SH-SY5Y (cell line): ENCODE data around the gene ROBO1.
A peak's percentile ranks its signal among the peaks of the same experiment; 100 is the strongest.

Experiments
- GATA2 ChIP-seq: IDR thresholded peaks from 2 replicates; pipeline ENCODE4 v1.6.1; 2011; ENCODE audit warnings: mild to moderate bottlenecking, low read depth, low read length
- GATA3 ChIP-seq: IDR thresholded peaks from 2 replicates; pipeline ENCODE4 v1.6.1; 2011; ENCODE audit warnings: low read depth, mild to moderate bottlenecking, low read length, moderate library complexity

Gene ROBO1

DNA sequence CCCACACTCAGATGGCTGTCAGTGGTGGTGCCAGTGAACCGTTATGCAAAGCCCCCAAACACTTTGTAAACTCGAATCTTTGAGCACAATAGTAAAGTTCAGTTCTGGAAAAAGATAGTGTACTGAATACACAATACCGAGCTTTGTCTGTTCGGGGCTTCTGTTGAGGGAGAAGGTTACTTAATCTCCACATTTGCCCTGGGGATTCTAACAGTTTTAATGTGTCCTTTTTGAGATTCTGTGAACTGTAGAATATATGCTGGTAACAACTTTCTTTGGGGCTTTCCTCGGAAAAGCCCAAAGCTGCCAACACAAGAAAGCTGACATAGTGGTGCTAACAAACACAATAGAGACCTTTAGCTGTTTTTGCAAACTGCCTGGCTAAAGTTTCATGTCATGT is 686.5 kb downstream of the ROBO1 start:
- no peak for TF ChIP-seq GATA2
- TF ChIP-seq GATA3 = no peak

DNA sequence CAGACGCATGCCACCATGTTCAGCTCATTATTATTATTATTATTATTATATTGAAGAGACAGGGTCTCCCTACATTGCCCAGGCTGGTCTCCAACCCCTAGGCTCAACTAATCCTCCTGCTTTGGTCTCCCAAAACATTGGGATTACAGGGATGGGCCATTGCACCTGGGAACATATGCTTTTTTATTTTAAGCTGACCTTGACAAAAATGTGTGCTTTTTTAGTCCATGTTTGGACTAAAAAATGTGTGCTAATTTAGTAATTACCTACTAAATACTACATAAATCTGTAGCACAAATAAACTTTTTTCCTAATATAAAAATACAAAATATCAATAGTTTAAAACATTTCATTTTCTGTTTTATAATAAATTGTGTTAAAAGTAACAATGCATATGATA is 693.2 kb downstream of the ROBO1 start:
- TF ChIP-seq GATA3 (no peak), GATA2 (no peak)

DNA sequence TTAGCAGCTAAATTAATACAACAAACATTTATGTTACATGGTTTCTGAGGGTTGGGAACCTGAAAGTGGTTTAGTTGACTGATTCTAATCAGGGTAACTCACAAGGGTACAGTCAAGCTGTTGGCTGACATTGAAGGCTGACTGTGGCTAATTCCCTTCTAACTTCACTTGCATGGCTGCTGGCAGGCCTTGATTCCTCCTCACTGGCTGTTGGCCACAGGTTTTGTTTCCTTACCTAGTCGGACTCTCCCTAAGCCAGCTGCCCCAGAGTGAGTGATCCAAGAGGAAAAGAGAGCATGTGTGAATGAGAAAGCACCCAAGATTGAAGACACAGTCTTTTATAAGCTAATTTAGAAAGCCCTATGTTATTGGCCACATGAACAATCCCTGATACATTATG is 700.1 kb downstream of the ROBO1 start:
- TF ChIP-seq GATA2 (no peak), GATA3 (no peak)

DNA sequence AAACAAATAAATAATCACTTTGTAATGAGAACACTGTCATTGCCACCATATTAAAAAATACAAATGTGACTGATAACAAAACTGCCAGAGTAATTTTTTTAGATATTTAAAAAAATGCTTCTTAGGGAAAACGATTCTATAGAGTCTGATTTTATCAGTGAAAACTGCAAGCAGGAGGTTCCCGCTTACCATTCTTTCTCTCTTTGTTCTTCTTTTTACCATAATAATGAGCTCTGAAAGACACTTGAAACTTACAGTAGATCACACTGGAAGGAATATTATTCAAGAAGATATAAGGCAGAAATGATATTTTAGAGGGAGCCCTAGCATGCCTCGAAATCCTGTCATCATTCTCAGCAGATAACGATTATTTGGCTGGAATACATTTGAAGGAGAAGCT is 701.3 kb downstream of the ROBO1 start:
- TF ChIP-seq GATA2 = no peak
- no peak for TF ChIP-seq GATA3

DNA sequence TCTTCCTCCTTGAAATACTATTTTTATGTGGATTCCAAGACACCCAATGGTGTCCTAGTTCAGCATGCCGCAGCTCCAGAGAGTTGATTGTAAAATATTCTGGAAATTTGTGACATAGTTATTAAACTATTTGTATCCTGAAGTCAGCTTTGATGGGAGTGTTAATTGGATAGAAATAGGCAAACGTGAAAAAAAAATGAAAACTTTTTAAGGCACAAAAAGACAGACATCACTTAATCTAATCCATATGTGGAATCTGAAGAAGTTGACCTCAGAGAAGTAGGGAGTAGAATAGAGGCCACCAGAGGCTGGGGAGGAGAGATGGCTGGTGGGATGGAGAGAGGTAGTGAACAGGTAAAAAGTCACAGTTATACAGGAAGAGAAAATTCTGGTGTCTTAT is 704.2 kb downstream of the ROBO1 start:
- TF ChIP-seq GATA3 (no peak), GATA2 (no peak)

DNA sequence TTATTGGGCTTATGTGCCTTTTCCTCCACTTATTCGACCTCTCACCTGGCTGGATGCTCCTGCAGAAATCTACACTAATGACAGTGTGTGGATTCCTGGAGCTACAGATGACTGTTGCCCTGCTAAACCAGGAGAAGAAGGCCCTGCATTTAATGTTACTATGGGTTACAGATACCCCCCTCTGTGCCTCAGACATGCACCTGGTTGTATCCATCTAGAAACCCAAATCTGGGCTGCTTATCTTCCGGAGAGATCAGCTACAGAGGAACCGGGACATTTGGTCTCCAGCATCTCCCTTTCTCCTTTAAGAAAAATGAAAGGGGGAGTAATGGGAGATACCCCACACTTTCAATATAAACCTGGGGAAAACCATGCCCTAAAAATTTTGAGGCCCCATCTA is 710.0 kb downstream of the ROBO1 start:
- no peak for TF ChIP-seq GATA3
- TF ChIP-seq GATA2 = no peak

DNA sequence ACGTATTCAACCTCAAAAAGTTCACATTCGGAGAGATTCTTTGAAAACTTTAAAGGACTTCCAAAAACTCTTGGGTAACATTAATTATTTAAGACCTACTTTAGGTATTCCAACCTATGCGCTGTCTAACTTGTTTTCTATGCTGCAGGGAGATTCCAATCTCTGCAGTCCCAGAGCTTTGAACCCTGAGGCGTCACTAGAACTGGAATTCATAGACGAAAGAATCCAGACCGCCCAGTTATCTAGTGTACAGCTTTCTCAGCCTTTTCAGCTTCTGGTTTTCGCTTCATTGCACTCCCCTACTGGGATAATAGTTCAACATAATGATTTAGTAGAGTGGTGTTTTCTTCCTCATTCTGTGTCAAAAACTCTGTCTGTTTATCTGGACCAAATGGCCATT is 711.3 kb downstream of the ROBO1 start:
- no peak for TF ChIP-seq GATA3
- peak; percentile 37; the same call in 1 of the 2 replicates for TF ChIP-seq GATA2

DNA sequence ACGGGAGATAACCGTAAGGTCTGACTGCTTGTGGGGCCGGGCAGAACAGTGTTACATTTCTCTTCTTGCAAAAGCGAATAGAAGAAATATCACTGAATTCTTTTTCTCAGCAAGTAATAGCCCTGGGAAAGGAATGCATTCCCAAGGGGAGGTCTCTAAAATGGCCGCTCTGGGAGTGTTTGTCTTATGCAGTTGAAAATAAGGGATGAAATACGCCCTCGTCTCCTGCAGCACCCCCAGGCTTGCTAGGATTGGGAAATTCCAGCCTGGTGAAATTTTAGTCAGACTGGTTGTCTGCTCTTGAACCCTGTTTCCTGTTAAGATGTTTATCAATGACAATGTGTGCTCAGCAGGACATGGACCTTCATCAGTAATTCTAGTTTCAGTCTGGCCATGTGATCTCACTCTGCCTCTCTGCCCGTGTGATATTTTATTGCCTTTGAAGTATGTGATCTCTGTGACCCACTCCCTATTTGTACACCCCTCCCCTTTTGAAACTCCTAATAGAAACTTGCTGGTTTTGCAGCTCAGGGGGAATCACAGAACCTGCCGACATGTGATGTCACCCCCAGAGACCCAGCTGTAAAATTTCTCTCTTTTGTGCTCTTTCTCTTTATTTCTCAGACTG is 715.6 kb downstream of the ROBO1 start:
- TF ChIP-seq GATA3 (no peak), GATA2 (no peak)

DNA sequence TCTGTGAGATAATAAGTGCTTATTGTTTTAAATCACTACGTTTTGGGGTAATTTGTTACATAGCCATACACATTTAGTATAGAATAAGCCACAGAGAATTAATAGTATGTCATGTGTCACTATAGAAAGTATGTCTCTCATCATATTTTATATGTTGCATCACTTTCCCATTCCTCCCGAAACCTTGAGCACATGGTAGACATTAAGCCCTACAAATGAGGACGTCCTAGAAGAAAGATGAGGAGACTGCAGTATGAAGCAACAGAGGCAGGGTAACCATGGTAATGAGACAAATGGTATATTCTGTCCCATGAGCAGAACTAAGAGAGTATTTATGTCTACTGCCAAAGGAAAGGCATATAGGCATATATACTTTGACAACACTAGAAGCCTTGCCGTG is 720.2 kb downstream of the ROBO1 start:
- TF ChIP-seq GATA2 (no peak), GATA3 (no peak)

DNA sequence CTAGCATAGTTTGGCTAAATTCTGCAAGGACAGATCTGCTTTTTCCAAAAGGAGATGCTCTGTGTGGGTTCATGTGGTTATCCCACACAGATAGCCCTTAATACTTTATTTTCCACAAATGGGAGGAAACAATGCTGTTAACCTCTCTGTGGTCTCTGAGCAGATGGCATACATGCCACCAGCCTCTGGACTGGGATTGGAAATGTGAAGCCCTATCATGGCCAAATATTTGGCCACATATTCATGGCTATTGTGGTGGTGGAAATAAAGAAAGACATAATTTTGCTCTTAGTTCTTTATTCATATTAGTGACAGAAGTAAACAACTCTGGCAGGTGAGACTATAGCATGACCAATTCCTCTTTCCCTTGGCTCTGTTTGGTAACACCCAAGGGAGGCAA is 726.2 kb downstream of the ROBO1 start:
- no peak for TF ChIP-seq GATA3
- no peak for TF ChIP-seq GATA2

DNA sequence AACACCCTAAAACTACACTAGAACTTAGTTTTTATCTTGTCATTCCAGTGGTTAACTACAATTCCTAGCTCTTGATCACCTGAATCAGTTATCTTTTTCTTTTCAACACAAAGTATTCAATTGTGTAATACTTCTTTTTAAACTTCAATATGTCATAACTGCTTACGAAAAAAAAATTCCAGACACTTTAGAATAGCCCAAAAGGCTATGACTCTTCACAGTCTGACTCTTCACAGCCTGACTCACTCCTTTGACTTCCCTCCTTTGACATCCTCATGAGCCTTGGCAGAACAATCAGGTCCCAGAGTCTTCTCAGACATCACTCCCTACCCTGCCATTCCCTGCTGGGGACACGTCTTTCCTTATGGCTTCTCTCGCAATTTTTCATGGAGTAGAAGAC is 727.1 kb downstream of the ROBO1 start:
- no peak for TF ChIP-seq GATA2
- TF ChIP-seq GATA3 = no peak

DNA sequence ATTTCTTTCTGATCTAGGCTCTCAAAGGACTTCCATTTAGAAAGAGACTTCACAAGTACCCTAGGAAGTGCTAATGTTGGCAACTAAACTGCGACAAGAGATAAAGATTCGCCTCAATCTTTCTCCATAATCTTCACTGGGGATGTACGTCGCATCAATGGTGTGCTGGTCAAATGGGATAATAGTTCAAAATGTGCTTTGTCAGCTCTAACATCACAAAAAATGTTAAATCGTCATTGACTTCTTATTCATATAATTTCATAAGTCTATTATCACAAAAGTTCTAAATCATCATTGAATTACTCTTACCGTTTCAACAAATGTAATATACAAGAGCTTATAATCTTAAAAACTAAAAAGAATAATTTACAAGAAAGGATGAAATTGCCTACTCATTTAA is 727.7 kb downstream of the ROBO1 start:
- TF ChIP-seq GATA2 = no peak
- TF ChIP-seq GATA3 = no peak

DNA sequence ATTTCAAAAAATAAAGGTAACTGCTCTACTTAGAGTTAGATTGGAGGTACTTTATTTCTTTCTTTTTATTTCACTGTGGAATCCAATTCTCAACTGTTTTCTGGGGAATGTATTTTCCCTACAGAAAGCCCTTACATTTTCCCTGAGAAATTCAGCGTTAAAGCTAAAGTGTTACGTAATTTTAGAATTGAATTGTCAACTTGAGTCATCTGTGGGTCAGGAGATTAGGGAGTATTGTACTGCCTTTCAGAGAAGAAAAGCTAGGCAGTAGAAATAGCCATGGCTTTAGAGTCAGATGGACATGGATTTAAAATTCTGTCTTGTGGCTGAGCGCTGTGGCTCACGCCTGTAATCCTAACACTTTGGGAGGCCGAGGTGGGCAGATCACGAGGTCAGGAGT is 728.6 kb downstream of the ROBO1 start:
- no peak for TF ChIP-seq GATA3
- no peak for TF ChIP-seq GATA2

DNA sequence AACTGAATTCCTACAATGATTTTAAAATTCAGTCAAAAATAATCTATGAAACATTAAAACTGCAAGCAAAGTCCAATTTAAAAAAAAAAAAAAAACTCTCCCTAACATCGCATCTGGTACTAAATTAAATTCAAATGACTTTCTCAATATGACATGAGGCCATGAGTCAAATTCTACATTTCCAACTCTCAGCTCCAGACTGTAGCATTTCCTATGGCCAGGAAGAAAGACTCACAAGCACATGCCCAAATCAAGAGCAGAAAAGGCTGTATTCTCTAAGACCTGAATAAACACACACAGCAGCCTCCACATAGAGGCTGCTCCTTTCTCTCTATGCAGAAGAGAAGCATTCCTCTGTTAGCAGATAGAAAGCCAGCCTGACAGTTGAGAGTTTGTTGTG is 729.2 kb downstream of the ROBO1 start:
- TF ChIP-seq GATA3 (no peak), GATA2 (no peak)

DNA sequence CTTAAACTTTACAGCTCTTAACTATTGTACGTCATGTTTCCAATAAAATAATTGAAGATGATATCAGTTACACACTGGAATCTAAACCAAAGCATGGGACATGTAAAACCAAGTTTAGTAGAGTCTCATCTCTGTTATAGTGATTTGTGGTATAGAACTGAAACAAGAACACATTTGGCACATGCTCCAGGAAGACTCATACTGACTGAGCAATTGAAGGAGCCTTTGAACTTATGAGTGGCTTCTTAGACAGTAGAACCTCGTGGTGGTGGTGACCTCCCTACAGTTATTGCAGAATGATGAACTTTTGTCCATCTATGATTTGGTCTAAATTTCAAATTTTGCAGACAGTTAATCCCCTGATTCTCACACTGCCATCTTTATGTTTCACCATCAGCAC is 729.7 kb downstream of the ROBO1 start:
- TF ChIP-seq GATA3 (no peak), GATA2 (no peak)

DNA sequence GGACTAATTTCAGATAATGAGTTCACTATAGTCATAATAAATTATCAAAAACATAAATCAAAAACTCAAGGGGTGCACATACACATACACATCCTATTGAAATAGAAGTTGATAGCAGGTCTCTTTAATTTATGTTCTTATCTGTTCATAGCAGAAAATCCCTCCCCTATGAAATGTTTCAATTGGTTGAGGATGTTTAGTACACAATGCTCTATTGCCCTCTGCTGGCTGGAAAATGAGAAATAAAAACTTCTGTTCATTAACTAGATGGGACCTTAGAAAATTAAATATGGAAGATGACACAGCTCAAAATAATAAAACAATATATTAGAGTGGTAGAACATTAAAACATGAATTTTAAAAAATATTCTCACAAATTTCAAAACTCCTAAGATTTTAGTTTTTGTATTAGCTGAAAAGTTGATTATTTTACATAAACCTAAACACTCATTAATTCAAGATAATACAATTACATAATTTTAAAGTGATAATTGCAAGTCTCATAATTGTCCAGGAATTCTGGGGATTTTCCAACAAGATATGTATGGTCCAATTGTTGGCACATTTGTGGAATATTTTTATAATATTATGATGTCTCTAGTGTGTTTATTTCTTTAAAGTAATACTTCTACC is 735.0 kb downstream of the ROBO1 start:
- TF ChIP-seq GATA3 = no peak
- no peak for TF ChIP-seq GATA2

DNA sequence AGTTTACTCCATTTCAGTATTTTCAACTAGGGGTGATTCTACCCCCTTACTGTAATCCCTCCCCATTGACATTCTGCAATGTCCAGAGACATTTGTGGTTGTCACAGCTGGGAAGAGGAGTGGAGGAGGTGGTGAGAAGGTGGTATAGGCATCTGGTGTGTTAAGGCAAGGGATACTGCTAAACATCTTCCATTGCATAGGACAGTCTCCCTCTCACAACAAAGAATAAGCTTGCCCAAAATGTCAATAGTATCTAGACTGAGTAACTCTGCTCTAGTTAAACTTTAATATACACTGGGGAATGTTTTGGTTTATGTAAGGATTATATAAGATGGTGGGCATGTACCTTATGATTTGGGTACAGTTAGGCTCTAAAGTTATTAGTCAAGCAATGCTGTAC is 737.6 kb downstream of the ROBO1 start:
- TF ChIP-seq GATA2 = no peak
- TF ChIP-seq GATA3 = no peak
